ENCODE results near the gene HMCN2. TPM values are rescaled to one million over a fixed set of nuclear protein-coding genes. Genes with fewer than 3 reads are reported as not detected.

Gene HMCN2
- total RNA-seq, 1 donor from 2014 or later = not detected

DNA sequence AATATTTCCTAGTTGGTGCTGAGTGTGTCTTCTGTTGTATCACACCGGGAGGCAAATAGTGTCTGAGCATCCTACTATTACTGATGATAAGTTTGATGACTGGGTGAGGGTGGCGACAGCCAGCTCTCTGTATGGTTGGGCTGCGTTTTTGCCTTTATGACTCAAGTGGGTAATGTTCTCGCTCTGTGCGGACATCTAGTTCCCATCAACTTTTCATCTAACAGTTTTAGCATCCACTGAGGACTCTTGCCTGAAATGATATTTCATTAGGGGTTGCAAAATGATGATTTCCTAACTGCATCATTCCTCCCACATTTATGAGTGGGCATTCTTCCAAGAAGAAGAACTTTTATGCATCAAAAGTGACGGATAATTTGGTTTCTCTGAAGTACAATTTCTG is 26.5 kb downstream of the HMCN2 start:
- no peak overlapping the region for H3K27ac Mint-ChIP-seq
- no peak for DNase-seq (ENCODE audit: low spot score)
- intact Hi-C loops (cut with micrococcal nuclease) = no loop called here

GRCh38 chr9:130294664-130295063 is 29.1 kb downstream of the HMCN2 start:
- H3K27me3 Mint-ChIP-seq (ENCODE audit: insufficient read depth) = peaks cover 9% of the 10 kb centered on the region
- H3K4me1 Mint-ChIP-seq (ENCODE audit: low read depth) = no peaks in the 10 kb centered on the region
- no peak for DNase-seq (ENCODE audit: low spot score)
- no peak overlapping the region for H3K27ac Mint-ChIP-seq
- H3K36me3 Mint-ChIP-seq (ENCODE audit: low read depth) = no peaks in the 10 kb centered on the region
- H3K4me3 Mint-ChIP-seq = no peak overlapping the region
- no peaks in the 10 kb centered on the region for H3K9me3 Mint-ChIP-seq
- intact Hi-C loops (cut with micrococcal nuclease) = no loop called here

More for the DNA sequence above, 26.5 kb downstream of the HMCN2 start:
- Mint-ChIP-seq H3K9me3 (no peaks in the 10 kb centered on the region), H3K4me3 (no peak overlapping the region), H3K36me3 (ENCODE audit: low read depth) (no peaks in the 10 kb centered on the region), H3K4me1 (ENCODE audit: low read depth) (no peaks in the 10 kb centered on the region), H3K27me3 (ENCODE audit: insufficient read depth) (peaks cover 9% of the 10 kb centered on the region)

DNA sequence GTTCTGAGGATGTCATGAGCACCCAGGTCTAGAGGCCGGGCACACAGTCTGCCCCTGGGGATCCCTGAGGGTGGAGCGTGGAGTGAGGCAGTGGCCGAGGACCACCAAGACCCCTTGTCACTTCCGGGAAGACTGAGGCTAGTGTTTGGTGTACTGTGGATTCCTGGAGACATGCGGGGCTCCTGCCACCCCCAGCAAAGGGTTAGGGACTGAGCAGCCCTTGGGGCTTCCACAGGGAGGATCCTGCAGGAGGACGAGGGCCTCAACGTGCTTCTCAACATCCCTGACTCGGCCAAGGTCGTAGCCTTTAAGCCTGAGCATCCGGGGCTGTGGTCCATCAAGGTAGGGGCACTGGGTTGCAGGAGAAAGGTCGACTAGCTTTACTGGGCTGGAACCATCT is 29.9 kb downstream of the HMCN2 start:
- no peak for DNase-seq (ENCODE audit: low spot score)
- H3K9me3 Mint-ChIP-seq = peaks cover 5% of the 10 kb centered on the region
- H3K4me3 Mint-ChIP-seq = no peak overlapping the region
- intact Hi-C loops (cut with micrococcal nuclease) = no loop called here
- no peak overlapping the region for H3K27ac Mint-ChIP-seq
- H3K36me3 Mint-ChIP-seq (ENCODE audit: low read depth) = no peaks in the 10 kb centered on the region
- peaks cover 5% of the 10 kb centered on the region for H3K27me3 Mint-ChIP-seq (ENCODE audit: insufficient read depth)
- no peaks in the 10 kb centered on the region for H3K4me1 Mint-ChIP-seq (ENCODE audit: low read depth)

GRCh38 chr9:130295945-130296782 is 30.6 kb downstream of the HMCN2 start:
- no peaks in the 10 kb centered on the region for H3K4me1 Mint-ChIP-seq (ENCODE audit: low read depth)
- H3K27me3 Mint-ChIP-seq (ENCODE audit: insufficient read depth) = peaks cover 5% of the 10 kb centered on the region
- H3K27ac Mint-ChIP-seq = no peak overlapping the region
- peaks cover 7% of the 10 kb centered on the region for H3K9me3 Mint-ChIP-seq
- H3K4me3 Mint-ChIP-seq = no peak overlapping the region
- no peak for DNase-seq (ENCODE audit: low spot score)
- no peaks in the 10 kb centered on the region for H3K36me3 Mint-ChIP-seq (ENCODE audit: low read depth)
- intact Hi-C loops (cut with micrococcal nuclease) = no loop called here

- intact Hi-C loops (cut with micrococcal nuclease) = no loop called here
- Mint-ChIP-seq H3K36me3 (ENCODE audit: low read depth) (no peaks in the 10 kb centered on the region), H3K4me1 (ENCODE audit: low read depth) (no peaks in the 10 kb centered on the region), H3K4me3 (no peak overlapping the region), H3K9me3 (peaks cover 7% of the 10 kb centered on the region), H3K27me3 (ENCODE audit: insufficient read depth) (peaks cover 2% of the 10 kb centered on the region), H3K27ac (no peak overlapping the region)
- DNase-seq (ENCODE audit: low spot score) = no peak
These were observed 31.2 kb downstream of the HMCN2 start for GRCh38 chr9:130296783-130297055.

DNA sequence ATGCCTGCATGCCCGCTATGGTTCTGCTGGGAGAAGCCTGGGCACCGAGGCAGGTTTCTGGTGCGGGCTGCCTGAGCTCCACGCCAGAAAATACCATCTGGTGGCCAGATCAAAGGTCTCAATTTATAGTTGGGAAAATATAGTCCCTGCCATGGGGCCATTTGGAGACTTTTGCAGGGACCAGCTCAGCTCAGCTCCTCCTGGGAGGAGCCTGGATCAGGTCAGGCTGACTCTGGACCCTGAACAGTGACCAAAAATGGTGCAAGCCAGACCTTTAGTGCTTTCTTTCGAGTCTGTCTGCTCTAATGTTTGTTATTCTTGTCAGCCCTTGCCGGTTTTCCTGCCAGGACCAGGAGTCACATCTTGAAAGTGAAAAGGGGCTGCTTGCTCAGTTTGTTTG is 31.8 kb downstream of the HMCN2 start:
- H3K4me1 Mint-ChIP-seq (ENCODE audit: low read depth) = no peaks in the 10 kb centered on the region
- peaks cover 7% of the 10 kb centered on the region for H3K9me3 Mint-ChIP-seq
- no peak for DNase-seq (ENCODE audit: low spot score)
- no peak overlapping the region for H3K27ac Mint-ChIP-seq
- no peaks in the 10 kb centered on the region for H3K27me3 Mint-ChIP-seq (ENCODE audit: insufficient read depth)
- H3K36me3 Mint-ChIP-seq (ENCODE audit: low read depth) = no peaks in the 10 kb centered on the region
- H3K4me3 Mint-ChIP-seq = no peak overlapping the region
- intact Hi-C loops (cut with micrococcal nuclease) = no loop called here

- Mint-ChIP-seq H3K27me3 (ENCODE audit: insufficient read depth) (no peaks in the 10 kb centered on the region), H3K27ac (no peak overlapping the region), H3K4me3 (no peak overlapping the region), H3K4me1 (ENCODE audit: low read depth) (no peaks in the 10 kb centered on the region), H3K9me3 (peaks cover 7% of the 10 kb centered on the region), H3K36me3 (ENCODE audit: low read depth) (no peaks in the 10 kb centered on the region)
- DNase-seq (ENCODE audit: low spot score) = no peak
- intact Hi-C loops (cut with micrococcal nuclease) = no loop called here
These were observed 33.2 kb downstream of the HMCN2 start for GRCh38 chr9:130298662-130299279.

- Mint-ChIP-seq H3K4me3 (no peak overlapping the region), H3K4me1 (ENCODE audit: low read depth) (no peaks in the 10 kb centered on the region), H3K27me3 (ENCODE audit: insufficient read depth) (peaks cover 4% of the 10 kb centered on the region), H3K9me3 (peaks cover 7% of the 10 kb centered on the region), H3K36me3 (ENCODE audit: low read depth) (no peaks in the 10 kb centered on the region), H3K27ac (peak overlapping the region; percentile 6)
- intact Hi-C loops (cut with micrococcal nuclease) = no loop called here
- DNase-seq (ENCODE audit: low spot score) = no peak
These were observed 34.4 kb downstream of the HMCN2 start for GRCh38 chr9:130299785-130300615.

GRCh38 chr9:130300739-130301138 is 35.2 kb downstream of the HMCN2 start:
- DNase-seq (ENCODE audit: low spot score) = no peak
- peaks cover 4% of the 10 kb centered on the region for H3K27me3 Mint-ChIP-seq (ENCODE audit: insufficient read depth)
- H3K27ac Mint-ChIP-seq = no peak overlapping the region
- H3K4me1 Mint-ChIP-seq (ENCODE audit: low read depth) = no peaks in the 10 kb centered on the region
- intact Hi-C loops (cut with micrococcal nuclease) = no loop called here
- H3K36me3 Mint-ChIP-seq (ENCODE audit: low read depth) = no peaks in the 10 kb centered on the region
- H3K4me3 Mint-ChIP-seq = no peak overlapping the region
- peaks cover 7% of the 10 kb centered on the region for H3K9me3 Mint-ChIP-seq

- H3K27me3 Mint-ChIP-seq (ENCODE audit: insufficient read depth) = peaks cover 4% of the 10 kb centered on the region
- H3K4me1 Mint-ChIP-seq (ENCODE audit: low read depth) = no peaks in the 10 kb centered on the region
- intact Hi-C loops (cut with micrococcal nuclease) = no loop called here
- no peak overlapping the region for H3K4me3 Mint-ChIP-seq
- no peak for DNase-seq (ENCODE audit: low spot score)
- no peaks in the 10 kb centered on the region for H3K36me3 Mint-ChIP-seq (ENCODE audit: low read depth)
- peaks cover 7% of the 10 kb centered on the region for H3K9me3 Mint-ChIP-seq
- H3K27ac Mint-ChIP-seq = no peak overlapping the region
These were observed 36.1 kb downstream of the HMCN2 start for GRCh38 chr9:130301483-130302286.

DNA sequence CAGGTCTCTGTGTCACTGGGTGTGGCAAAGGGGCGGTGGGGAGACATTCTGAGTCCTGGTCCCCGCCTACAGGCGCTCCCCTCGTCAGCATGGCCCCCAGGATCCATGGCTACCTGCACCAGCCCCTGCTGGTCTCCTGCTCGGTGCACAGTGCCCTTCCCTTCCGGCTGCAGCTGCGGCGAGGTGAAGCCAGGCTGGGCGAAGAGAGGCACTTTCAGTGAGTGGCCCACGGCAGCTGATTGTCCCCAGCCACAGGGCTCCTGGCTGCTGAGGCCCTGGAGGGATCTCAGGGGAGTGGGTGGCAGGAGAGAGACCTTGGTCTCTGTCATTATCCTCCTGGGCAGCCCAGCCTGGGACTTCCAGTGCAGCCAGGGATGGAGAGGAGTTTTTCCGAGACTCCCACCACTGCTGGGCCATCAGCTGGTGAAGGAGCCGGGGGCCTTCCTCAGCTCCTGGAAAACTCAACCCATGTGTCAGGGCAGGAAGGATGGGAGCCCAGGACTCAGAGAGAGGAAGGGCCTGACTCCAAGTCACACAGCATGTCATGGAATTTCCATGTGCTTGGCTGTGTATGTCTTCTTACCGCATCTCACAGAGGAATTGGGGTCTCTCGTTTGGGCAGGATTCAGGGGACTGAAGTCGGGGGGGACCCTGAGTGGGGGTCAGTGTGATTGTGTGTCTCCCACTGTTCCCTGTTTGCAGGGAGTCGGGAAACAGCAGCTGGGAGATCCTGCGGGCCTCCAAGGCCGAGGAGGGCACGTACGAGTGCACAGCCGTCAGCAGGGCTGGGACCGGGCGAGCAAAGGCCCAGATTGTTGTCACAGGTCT is 37.4 kb downstream of the HMCN2 start:
- no peak for DNase-seq (ENCODE audit: low spot score)
- Mint-ChIP-seq H3K9me3 (peaks cover 7% of the 10 kb centered on the region), H3K4me1 (ENCODE audit: low read depth) (no peaks in the 10 kb centered on the region), H3K27ac (no peak overlapping the region), H3K27me3 (ENCODE audit: insufficient read depth) (peaks cover 4% of the 10 kb centered on the region), H3K4me3 (no peak overlapping the region), H3K36me3 (ENCODE audit: low read depth) (no peaks in the 10 kb centered on the region)
- intact Hi-C loops (cut with micrococcal nuclease) = no loop called here

DNA sequence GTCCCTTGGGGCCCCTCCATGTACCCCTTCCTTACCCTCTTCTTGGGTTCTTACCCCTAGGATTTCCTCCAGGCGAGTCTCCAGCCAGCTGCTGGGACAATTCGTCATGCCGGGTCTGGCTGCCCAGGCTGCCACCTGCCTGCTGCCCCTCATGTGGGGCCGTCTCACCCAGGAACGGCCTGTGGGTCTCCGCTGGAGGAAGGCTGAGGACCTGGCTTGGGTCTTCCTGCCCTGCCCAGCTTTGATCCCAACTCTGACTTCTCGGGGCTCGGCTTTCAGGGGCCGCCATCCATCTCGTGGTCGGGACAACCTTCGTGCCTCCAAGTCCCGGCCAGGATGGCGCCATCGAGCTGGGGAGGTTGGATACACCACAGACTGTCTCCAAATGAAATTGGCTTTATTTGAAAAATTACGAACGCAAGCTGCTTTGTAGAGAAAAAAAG is 38.1 kb downstream of the HMCN2 start:
- Mint-ChIP-seq H3K4me1 (ENCODE audit: low read depth) (no peaks in the 10 kb centered on the region), H3K36me3 (ENCODE audit: low read depth) (no peaks in the 10 kb centered on the region), H3K27me3 (ENCODE audit: insufficient read depth) (peaks cover 4% of the 10 kb centered on the region), H3K9me3 (peaks cover 7% of the 10 kb centered on the region), H3K4me3 (no peak overlapping the region), H3K27ac (no peak overlapping the region)
- intact Hi-C loops (cut with micrococcal nuclease) = no loop called here
- no peak for DNase-seq (ENCODE audit: low spot score)

Data from activated T-helper 1 cell treated with anti-CD3 and anti-CD28 coated beads, Interleukin-12 subunit alpha, Interleukin-12 subunit beta, Interleukin-2, Interleukin-4 antibody, amounts not matched to agents 30 ng/mL and 10 ng/mL and 1 ng/mL, durations not matched to agents 14 hours and 24 hours and 36 hours (primary cell).